MM.1S (cell line): ENCODE data around the gene PDSS2.

Experiments
- DNase-seq: peaks from one replicate; pipeline ENCODE4 v3.0.0-alpha.2; 2015
- H2AFZ ChIP-seq: fragments of 300-600 bp; sonication (generic); 2 replicates; pipeline ENCODE4 v1.6.0; 2016; ENCODE audit warnings: antibody characterized with exemption, low read length
- H3F3A ChIP-seq: fragments of 300-600 bp; sonication (generic); 2 replicates; pipeline ENCODE4 v1.6.1; 2016; ENCODE audit warnings: mild to moderate bottlenecking, antibody characterized with exemption, low read length, moderate library complexity, mixed read lengths; ENCODE audit not compliant: insufficient read depth
- H3K27ac ChIP-seq: fragments of 300-600 bp; sonication (generic); 2 replicates; pipeline ENCODE4 v1.5.1; 2016; ENCODE audit warnings: mild to moderate bottlenecking, low read length
- H3K27me3 ChIP-seq: fragments of 300-600 bp; sonication (generic); replicated peaks from 2 replicates; pipeline ENCODE4 v1.6.0; 2016; ENCODE audit warnings: low read length; ENCODE audit not compliant: insufficient read depth
- H3K36me3 ChIP-seq: fragments of 300-600 bp; sonication (generic); replicated peaks from 2 replicates; pipeline ENCODE4 v1.6.1; 2016; ENCODE audit warnings: mild to moderate bottlenecking, low read length, mixed read lengths; ENCODE audit not compliant: insufficient read depth
- H3K4me1 ChIP-seq: fragments of 300-600 bp; sonication (generic); 2 replicates; pipeline ENCODE4 v1.6.1; 2016; ENCODE audit warnings: low read length, mixed read lengths
- H3K4me2 ChIP-seq: fragments of 300-600 bp; sonication (generic); 2 replicates; pipeline ENCODE4 v1.6.0; 2016; ENCODE audit warnings: low read depth, low read length
- H3K4me3 ChIP-seq: fragments of 300-600 bp; sonication (generic); 2 replicates; pipeline ENCODE4 v1.5.1; 2016; ENCODE audit warnings: low read length, mixed read lengths
- H3K79me2 ChIP-seq: fragments of 300-600 bp; sonication (generic); 2 replicates; pipeline ENCODE4 v1.6.1; 2016; ENCODE audit warnings: mixed run types, low read length, mixed read lengths
- H3K9ac ChIP-seq: fragments of 300-600 bp; sonication (generic); 2 replicates; pipeline ENCODE4 v1.6.1; 2016; ENCODE audit warnings: low read length, mixed read lengths
- H3K9me2 ChIP-seq: fragments of 300-600 bp; sonication (generic); replicated peaks from 2 replicates; pipeline ENCODE4 v1.6.1; 2016; ENCODE audit warnings: mild to moderate bottlenecking, low read length, mixed read lengths; ENCODE audit not compliant: insufficient read depth
- H3K9me3 ChIP-seq: fragments of 300-600 bp; sonication (generic); replicated peaks from 2 replicates; pipeline ENCODE4 v1.6.1; 2016; ENCODE audit warnings: mild to moderate bottlenecking, low read length, mixed read lengths; ENCODE audit not compliant: insufficient read depth
- H4K20me1 ChIP-seq: fragments of 300-600 bp; sonication (generic); 2 replicates; pipeline ENCODE4 v1.6.1; 2016; ENCODE audit warnings: mild to moderate bottlenecking, low read length, moderate library complexity, mixed read lengths; ENCODE audit not compliant: insufficient read depth
- CTCF ChIP-seq: fragments of 300-600 bp; sonication (generic); IDR thresholded peaks from 2 replicates; pipeline ENCODE4 v1.5.1; 2016; ENCODE audit warnings: antibody characterized with exemption, low read length, mixed read lengths
- EZH2 ChIP-seq: fragments of 300-600 bp; sonication (generic); optimal IDR thresholded peaks from 2 replicates; pipeline ENCODE3; 2017; ENCODE audit warnings: low read depth, mild to moderate bottlenecking, antibody characterized with exemption, low read length, mixed read lengths
- EZH2phosphoT487 ChIP-seq: fragments of 300-600 bp; sonication (generic); IDR thresholded peaks from 2 replicates; pipeline ENCODE4 v1.6.1; 2018; ENCODE audit warnings: antibody characterized with exemption, low read length

Gene PDSS2

GRCh38 chr6:107331409-107332386, 127.7 kb downstream of the PDSS2 start:
- H3K9me2 ChIP-seq: no peaks in the 10 kb centered on the region
- H3K79me2 ChIP-seq: peaks cover 6% of the 10 kb centered on the region; the same call in 1 of the 2 replicates
- no peaks in the 10 kb centered on the region for H3K9me3 ChIP-seq
- H3K27ac ChIP-seq: no peak overlapping the region
- H3F3A ChIP-seq: peaks cover 14% of the 10 kb centered on the region
- H4K20me1 ChIP-seq: no peaks in the 10 kb centered on the region; the same call in 1 of the 2 replicates
- no peak overlapping the region for H2AFZ ChIP-seq
- H3K4me3 ChIP-seq: no peak overlapping the region
- H3K4me2 ChIP-seq: no peak overlapping the region
- peaks cover 16% of the 10 kb centered on the region for H3K4me1 ChIP-seq
- DNase-seq: no peak
- H3K27me3 ChIP-seq: no peaks in the 10 kb centered on the region
- H3K9ac ChIP-seq: no peak overlapping the region
- no peaks in the 10 kb centered on the region; the same call in 1 of the 2 replicates for H3K36me3 ChIP-seq
- TF ChIP-seq EZH2: no peak
- TF ChIP-seq EZH2phosphoT487: no peak
- no peak for TF ChIP-seq CTCF

- no peaks in the 10 kb centered on the region for H3K9me3 ChIP-seq
- no peaks in the 10 kb centered on the region; the same call in 1 of the 2 replicates for H4K20me1 ChIP-seq
- peaks cover 14% of the 10 kb centered on the region for H3F3A ChIP-seq
- H3K4me2 ChIP-seq: peak overlapping the region; percentile 58; the same call in 1 of the 2 replicates
- no peaks in the 10 kb centered on the region for H3K9me2 ChIP-seq
- peak overlapping the region; percentile 31; the same call in 1 of the 2 replicates for H3K27ac ChIP-seq
- peaks cover 6% of the 10 kb centered on the region; the same call in 1 of the 2 replicates for H3K79me2 ChIP-seq
- H3K9ac ChIP-seq: no peak overlapping the region
- peak overlapping the region; percentile 15 for H3K4me3 ChIP-seq
- H3K36me3 ChIP-seq: no peaks in the 10 kb centered on the region; the same call in 1 of the 2 replicates
- DNase-seq: peak; percentile 91
- H3K27me3 ChIP-seq: no peaks in the 10 kb centered on the region
- TF ChIP-seq CTCF (no peak), EZH2phosphoT487 (no peak), EZH2 (no peak)
- peaks cover 16% of the 10 kb centered on the region for H3K4me1 ChIP-seq
- H2AFZ ChIP-seq: no peak overlapping the region
Measured at GRCh38 chr6:107330168-107330567, 129.2 kb downstream of the PDSS2 start.

DNA sequence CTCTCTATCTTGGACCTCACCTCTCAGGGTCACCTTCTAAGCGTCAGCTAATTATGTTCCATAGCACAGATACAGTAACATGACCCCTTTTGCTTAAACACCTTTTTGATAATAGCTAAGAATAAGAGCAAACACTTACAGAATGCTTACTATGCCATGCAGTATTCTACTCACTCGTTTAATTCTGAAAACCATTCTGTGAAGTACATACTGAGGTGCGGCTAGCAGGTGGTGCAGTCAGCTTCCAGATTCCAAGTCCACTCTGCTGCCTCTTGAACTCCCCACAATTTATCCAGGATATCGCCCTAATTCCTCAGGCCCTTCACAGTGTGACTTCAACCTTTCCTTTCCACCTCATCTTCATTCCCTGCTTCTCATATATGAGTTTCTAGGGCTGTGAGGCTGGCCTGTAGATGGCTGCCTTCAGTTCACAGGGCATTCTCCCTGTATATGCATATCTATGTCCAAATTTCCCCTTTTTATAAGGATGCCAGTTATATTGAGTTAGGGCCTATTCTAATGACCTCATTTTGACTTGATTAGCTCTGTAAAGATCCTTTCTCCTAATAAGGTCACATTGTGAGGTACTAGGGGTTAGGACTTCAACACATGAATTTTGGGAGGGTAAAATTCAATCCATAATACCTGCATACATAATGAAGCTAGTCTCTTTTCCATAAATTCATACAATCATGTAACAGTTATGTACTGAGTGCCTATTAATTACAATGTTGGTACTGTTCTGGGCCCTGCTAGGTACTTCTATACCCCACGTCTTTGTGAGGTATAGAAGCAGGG, 130.1 kb downstream of the PDSS2 start:
- Histone ChIP-seq H3K4me3 (no peak overlapping the region), H3K4me2 (peak overlapping the region; percentile 58; the same call in 1 of the 2 replicates), H3K9me2 (no peaks in the 10 kb centered on the region), H4K20me1 (no peaks in the 10 kb centered on the region; the same call in 1 of the 2 replicates), H2AFZ (no peak overlapping the region), H3K27me3 (no peaks in the 10 kb centered on the region), H3K9me3 (no peaks in the 10 kb centered on the region), H3K4me1 (peaks cover 16% of the 10 kb centered on the region), H3K9ac (no peak overlapping the region), H3K27ac (no peak overlapping the region; the same call in 1 of the 2 replicates), H3K79me2 (peaks cover 6% of the 10 kb centered on the region; the same call in 1 of the 2 replicates), H3K36me3 (no peaks in the 10 kb centered on the region; the same call in 1 of the 2 replicates), H3F3A (peaks cover 14% of the 10 kb centered on the region)
- TF ChIP-seq EZH2phosphoT487: no peak
- no peak for TF ChIP-seq CTCF
- no peak for TF ChIP-seq EZH2
- no peak for DNase-seq
